ENCODE results near the gene CSPG5.

GRCh38 chr3:47527952-47528725, 50.5 kb downstream of the CSPG5 start:
- TF ChIP-seq CTCF (IDR thresholded peaks at IDR 0.05) = no peak
- TF ChIP-seq POLR2A (IDR thresholded peaks at IDR 0.05) = no peak
